GM19467 (cell line): Measurements from ENCODE around the gene SERPINE1.
"Not testable (repeated sequence)": the region's sequence is repeated elsewhere in the genome, so short reads cannot be mapped to it uniquely, and the experiment has no call there.

Source experiments
- ATAC-seq: cut with Tn5 transposase; IDR thresholded peaks from one replicate; pipeline ENCODE4 v1.9.1; 2021; ENCODE audit warnings: mild to moderate bottlenecking, moderate library complexity; ENCODE audit not compliant: unreplicated experiment

The SERPINE1 gene

DNA sequence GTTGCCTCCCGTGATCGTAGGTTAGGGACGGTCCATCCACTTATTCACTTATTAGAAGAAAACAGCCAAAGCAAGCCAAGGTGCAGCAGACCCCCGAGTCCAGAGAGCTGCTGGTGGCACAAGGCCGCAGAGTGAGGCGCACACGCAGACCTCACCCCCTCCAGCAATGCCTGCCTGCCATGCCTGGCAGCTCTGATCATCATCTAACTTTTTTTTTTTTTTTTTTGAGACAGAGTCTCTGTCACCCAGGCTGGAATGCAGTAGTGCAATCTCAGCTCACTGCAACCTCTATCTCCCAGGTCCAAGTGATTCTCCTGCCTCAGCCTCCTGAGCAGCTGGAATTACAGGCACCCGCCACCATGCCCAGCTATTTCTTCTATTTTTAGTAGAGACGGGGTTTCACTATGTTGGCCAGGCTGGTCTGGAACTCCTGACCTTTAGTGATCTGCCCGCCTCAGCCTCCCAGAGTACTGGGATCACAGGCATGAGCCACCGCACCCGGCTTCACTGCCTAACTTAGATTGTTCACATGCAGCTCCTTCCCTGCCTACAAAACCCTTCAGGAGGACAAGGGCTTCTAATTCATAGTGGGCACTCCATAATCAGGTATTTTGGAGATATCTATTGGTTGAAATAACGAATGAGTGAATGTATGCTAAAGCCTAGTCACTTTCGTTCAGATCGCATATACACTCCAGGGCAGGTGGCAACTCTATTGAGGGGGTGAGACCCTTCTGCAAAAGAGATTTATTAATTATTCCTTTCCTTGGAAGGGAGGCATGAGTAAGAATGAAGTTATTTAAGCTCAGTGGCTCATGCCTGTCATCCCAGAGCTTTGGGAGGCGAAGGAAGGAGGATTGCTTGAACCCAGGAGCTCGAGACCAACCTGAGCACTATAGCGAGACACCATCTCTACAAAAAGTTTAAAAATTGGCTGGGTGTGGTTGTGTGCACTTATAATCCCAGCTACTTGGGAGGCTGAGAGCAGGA lies 25.8 kb upstream of the SERPINE1 start:
- ATAC-seq = no peak

DNA sequence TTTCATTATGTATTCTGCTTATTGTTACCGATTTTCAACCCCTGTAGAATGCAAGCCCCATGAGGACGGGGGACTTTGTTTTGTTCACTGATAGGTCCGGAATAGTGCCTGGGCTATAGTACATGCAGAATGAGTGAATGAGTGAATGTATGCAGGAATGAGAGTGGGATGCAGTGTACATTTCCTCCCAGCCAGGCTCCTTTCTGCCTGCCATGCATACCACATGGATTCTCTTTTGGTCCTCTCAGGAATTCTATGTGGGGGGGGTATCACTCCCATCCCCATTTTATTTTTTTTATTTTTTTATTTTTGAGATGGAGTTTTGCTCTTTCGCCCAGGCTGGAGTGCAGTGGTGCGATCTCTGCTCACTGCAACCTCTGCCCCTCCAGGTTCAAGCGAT lies 24.9 kb upstream of the SERPINE1 start:
- no peak for ATAC-seq

DNA sequence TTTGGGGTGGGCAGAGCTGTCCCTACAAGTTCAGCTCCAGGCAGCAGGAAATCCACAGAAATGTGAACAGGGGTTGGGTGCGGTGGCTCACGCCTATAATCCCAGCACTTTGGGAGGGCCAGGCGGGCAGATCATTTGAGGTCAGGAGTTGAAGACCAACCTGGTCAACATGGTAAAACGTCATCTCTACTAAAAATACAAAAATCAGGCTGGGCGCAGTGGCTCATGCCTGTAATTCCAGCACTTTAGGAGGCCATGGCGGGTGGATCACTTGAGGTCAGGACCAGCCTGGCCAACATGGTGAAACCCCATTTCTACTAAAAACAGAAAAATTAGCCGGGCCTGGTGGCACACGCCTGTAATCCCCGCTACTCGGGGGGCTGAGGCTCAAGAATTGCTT lies 23.2 kb upstream of the SERPINE1 start:
- ATAC-seq = not testable (repeated sequence)

DNA sequence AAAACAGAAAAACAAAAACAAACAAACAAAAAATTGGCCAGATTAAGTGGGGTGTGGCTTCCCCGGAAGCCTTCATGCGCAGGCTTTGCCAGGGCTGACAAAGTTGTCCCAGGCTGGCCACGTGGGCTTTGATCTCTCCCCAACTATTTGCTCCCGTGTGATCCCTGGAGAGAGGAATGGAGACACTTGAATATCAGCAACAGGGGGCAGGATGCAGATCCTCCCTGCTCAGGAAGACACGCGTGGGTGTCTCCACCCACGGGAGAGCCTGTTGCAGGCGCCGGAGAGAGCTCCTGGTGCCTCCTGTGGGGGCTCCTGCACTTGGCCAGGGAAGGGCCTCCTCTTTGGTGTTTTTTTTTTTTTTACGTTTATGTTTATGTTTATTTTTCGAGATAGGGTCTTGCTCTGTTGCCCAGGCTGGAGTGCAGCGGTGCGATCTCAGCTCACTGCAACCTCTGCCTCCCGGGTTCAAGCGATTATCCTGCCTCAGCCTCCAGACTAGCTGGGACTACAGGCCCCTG lies 22.7 kb upstream of the SERPINE1 start:
- ATAC-seq = no peak

DNA sequence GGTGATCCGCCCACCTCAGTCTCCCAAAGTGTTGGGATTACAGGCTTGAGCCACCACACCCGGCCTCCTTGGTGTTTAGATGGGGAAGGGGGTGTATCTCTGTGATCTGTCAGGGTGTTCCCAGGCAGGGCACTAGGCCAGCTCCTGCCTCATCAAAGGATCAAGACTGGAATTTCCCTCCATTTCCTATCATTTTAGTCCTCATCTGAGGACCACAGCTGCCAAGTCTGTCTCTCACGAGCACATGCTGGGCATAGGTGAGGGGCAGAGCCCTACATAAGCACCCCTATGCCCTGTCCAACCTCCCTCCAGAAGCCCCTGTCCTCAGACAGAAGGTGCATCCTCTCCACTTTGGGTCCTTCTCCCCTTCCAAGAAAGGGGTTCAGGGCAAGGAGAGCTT lies 22.1 kb upstream of the SERPINE1 start:
- no peak for ATAC-seq

DNA sequence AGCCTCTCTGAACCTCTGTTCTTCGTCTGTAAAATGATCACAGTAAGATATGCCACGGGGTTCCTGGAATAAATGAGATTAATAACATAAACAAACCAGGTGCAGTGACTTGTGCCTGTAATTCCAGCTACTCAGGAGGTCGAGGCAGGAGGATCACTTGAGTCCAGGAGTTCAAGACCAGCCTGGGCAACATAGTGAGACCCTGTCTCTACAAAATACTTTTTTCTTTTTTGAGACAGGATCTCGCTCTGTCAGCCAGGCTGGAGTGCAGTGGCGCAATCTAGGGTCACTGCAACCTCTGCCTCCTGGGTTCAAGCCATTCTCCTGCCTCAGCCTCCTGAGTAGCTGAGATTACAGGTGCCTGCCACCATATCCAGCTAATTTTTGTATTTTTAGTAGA lies 21.7 kb upstream of the SERPINE1 start:
- ATAC-seq = not testable (repeated sequence)

DNA sequence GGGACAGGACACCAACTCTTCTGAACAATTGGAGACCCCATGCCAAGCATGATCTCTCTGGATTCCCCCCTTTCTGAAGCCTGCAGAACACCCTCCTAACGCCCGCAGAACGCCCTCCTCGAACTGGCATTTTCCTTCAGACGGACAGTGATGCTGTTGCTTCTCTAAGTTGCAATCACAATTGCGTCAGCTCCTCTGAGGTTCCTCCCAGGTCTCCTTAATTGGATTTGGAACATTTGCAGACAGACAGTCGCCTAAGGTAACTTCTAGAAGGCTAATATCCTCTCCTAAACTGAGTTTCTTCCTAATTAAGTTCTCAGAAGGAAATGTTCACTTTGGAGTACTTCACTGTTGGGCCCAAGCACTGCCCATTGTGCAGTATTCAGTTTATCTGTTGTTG lies 20.5 kb upstream of the SERPINE1 start:
- no peak for ATAC-seq

DNA sequence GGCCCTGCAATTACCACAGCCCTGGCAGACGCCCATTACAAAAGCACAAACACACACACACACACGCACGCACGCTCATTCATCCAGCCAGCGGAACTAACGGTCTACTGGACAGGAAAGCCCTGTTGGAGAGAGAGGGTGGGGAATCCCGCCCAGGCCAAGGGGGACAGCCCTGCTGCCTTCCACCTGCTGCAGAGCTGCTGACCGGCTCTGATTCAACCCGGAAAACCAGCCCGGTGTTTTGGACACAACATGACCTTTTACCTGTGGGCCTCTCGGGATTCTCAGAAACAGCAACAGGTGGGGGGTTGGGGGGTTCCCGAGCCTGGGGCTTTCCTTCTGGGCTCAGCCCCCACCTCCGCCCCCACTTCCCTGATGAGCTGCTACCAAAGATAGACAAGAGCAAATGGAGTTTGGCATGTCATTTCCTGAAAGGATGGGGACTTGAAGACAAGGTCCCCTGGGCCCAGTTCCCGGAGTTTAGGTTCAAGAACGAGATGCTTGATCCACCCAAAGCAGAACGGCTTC lies 18.5 kb upstream of the SERPINE1 start:
- ATAC-seq = no peak

DNA sequence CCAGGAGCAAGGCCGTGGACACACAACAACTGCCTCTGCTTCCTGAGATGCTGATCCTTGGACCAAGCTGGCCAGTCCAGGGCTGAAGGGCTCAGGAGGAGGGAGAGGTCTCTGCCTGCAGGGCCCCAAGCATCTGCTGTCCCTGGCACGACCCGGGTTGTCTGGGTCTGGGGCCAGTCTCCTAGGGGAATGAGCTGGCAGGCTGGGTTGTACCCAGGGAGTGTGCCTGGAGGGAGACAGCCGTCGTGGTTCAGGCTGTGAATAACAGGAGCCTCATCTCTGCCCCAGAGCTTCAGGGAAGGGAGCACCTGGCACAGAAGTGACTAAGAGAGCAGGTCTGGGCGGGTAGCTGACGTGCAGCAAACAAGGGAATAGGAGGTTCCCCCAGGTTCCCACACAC lies 17.9 kb upstream of the SERPINE1 start:
- no peak for ATAC-seq

DNA sequence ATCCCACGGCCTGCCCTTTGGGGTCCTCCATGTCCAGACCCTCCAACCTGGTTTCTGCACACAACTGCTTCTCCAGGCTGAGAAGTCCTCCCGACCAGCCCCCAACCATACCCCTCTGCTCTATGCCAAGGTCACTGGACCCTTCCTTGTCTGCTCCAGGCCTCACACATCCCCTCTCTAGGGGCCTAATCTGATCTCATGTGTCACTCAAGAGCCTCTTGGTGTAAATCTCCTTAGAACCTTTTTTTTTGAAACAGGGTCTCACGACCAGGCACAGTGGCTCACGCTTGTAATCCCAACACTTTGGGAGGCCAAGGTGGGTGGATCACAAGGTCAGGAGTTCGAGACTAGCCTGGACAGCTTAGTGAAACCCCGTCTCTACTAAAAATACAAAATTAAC lies 17.5 kb upstream of the SERPINE1 start:
- no peak for ATAC-seq

DNA sequence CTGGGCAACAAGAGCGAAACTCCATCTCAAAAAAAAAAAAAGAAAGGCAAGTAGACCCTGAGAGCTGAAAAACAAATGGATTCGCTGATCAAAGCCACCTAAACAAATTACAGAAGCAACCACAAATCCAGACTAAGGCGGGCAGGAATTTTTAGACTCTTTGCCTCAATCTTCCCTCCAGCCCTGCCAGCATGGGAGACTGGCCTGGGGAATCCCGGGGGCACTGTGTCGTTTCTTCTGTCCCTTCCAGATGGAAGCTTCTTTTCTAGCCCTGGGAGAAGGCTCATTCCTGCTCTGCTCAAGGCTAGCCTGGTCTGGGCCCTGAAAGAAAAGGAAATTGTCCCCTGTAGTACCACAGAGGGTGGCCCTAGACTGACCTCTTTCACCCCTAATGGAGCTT lies 15.6 kb upstream of the SERPINE1 start:
- ATAC-seq = no peak

DNA sequence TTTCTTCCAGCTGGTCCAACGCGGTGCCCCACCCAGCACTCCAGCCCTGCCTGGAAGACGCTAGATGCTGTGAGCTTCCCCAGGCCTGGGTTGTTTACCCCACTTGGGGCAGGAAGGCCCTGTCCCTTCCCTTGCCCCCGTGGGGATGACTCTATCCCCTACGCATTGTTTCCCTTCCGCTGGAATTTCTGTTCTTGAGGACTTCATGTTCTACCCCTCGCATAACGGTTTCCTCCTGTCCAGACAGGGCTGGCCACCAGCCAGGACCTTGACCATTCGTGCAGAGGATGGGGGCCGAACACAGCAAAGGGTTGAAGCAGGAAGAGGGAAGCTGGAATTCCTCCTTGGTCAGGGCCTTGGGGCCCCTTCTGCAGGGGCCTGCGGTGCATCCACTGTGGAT lies 14.7 kb upstream of the SERPINE1 start:
- no peak for ATAC-seq

DNA sequence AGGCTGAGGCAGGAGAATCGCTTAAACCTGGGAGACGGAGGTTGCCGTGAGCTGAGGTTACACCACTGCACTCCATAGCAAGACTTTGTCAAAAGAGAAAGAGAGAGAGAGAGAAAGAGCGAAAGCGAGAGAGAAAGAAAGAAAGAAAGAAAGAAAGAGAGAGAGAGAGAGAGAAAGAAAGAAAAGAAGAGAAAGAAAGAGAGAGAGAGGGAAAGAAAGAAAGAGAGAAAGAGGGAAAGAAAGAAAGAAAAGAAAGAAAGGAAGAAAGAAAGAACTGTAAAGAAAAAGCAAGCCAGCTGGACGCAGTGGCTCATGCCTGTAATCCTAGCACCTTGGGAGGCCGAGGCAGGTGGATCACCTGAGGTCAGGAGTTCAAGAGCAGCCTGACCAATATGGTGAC lies 13.8 kb upstream of the SERPINE1 start:
- not testable (repeated sequence) for ATAC-seq

DNA sequence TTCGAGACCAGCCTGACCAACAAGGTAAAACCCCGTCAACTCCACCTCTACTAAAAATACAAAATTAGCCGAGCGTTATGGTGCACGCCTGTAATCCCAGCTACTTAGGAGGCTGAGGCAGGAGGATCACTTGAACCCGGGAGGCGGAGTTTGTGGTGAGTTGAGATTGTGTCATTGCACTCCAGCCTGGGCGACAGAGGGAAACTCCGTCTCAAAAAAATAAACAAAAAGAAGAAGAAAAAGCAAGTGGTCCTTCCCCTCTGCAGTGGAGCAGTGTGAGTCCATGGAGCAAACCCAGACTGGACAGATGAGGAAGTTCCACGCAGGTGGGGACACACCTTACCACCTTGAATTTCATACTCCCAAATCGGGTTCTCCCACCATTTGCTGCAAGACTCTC lies 13.1 kb upstream of the SERPINE1 start:
- no peak for ATAC-seq

DNA sequence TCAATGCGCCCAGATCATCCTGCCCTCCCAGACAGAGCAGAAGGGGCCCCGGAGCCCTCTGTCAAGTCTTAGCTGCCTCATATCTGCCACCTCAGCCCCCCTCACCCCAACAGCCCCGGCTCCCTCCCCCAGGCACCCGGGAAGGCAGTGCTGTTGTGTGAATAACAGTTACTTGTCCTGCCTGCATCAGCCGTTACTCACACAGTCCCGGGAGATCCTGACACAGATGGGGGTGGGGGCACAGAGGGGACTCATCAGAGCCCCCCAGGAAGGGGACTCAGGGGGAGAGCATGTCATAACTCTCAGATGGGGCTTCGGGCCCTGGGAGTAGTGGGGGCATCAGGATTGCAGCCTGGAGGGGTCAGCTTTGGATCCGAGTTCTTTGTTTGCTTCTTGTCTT lies 12.4 kb upstream of the SERPINE1 start:
- ATAC-seq = no peak

DNA sequence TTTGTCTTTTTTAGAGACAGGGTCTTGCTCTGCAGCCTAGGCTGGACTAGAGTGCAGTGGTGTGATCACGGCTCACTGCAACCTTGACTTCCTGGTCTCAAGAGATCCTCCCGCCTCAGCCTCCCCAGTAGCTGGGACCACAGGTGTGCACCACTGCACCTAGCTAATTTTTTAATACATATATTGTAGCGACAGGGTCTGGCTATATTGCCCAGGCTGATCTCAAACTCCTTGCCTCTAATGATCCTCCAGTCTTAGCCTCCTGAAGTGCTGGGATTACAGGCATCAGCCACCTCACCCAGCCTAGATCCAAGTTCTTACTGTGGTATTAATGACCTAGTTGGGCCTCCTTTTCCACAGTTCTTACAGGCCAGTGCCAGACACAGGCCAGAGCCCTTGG lies 11.7 kb upstream of the SERPINE1 start:
- ATAC-seq = no peak

DNA sequence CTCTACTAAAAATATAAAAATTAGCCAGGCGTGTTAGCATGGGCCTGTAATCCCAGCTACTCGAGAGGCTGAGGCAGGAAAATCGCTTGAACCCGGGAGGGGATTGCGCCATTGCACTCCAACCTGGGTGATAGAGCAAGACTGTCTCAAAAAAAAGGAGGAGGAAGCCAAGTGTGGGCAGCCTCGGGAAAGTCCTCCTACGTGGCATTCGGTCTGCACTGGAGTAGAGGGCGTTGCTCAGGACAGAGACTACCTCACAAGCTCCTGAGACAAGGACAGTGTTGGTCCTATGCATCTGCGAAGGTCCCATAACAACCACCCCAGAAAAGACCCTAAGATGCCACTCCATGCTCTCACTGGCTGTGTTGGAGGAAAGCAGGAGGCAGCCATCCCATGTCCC lies 10.0 kb upstream of the SERPINE1 start:
- no peak for ATAC-seq

DNA sequence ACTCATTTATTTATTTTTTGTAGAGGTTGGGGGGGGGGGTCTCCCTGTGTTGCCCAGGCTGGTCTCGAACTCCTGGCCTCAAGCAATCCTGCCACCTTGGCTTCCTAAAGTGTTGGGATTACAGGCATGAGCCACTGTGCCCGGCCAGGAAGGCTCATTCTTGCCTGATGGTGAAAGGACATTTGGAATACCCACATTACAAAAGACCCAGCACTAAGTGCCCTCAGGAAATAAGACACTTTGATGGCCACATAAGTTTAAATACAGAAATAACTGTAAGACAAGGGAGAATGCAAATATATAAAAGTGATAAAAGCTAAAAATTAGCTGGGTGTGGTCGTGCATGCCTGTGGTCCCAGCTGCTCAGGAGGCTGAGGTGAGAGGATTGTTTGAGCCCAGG lies 8.0 kb upstream of the SERPINE1 start:
- no peak for ATAC-seq

DNA sequence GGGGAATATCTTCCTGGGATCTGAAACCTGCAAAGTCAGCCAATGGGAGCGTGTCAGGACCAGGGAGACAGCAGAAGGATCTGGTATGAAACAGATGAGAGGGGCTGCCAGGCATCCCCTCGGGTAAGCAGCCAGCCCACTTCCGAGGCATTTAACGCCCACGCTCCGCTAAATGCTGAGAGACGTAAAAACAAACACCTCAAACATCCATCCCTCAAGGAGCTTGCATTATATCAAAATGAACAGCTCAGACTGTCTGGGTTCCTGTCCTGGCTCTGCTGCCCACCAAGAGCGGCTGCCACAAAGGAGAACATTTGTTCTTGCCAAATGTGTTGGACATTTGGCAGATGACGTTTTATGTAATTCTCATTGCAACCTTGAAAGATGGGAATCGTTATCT lies 7.0 kb upstream of the SERPINE1 start:
- no peak for ATAC-seq

DNA sequence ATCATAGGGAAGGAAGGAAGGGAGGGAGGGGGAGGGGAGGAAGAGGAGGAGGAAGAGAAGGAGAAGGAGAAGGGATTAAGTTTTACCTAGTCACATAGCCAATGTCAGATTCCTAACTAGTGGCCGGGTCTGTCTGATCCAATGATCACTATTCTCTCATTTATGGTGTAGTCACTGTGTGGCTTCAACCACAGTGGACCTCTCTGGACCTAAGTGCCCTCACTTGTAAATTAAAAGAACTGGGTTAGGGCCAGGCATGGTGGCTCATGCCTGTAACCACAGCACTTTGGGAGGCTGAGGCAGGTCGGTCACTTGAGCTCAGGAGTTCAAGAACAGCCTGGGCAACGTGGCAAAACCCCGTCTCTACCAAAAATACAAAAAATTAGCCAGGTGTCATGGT lies 6.6 kb upstream of the SERPINE1 start:
- ATAC-seq = no peak

DNA sequence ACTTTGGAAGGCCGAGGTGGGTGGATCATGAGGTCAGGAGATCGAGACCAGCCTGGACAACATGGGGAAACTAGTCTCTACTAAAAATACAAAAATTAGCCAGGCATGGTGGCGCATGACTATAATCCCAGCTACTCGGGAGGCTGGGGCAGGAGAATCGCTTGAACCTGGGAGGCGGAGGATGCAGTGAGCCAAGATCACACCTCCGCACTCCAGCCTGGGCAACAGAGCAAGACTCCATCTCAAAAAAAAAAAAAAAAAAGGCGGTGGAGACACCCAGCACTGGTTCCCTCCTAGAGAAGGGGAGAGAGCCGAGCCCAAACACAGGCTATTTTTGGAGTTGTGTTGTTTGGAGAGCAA lies 5.3 kb upstream of the SERPINE1 start:
- ATAC-seq = not testable (repeated sequence)
